GM06990 (cell line): Measurements from ENCODE around the gene WDR72.

ENCODE experiments used
- DNase-seq: peaks from one replicate; pipeline ENCODE4 v3.0.0-alpha.2; 2011; ENCODE audit not compliant: insufficient read length; ENCODE audit errors: extremely low read depth
- H3K27me3 ChIP-seq: replicated peaks from 2 replicates; pipeline ENCODE4 v1.6.0; 2011; ENCODE audit warnings: low read length; ENCODE audit not compliant: control insufficient read depth, insufficient read depth
- H3K36me3 ChIP-seq: 2 replicates; pipeline ENCODE4 v1.5.1; 2011; ENCODE audit warnings: low read length; ENCODE audit not compliant: control insufficient read depth, insufficient read depth
- H3K4me3 ChIP-seq: replicated peaks from 2 replicates; pipeline ENCODE4 v1.5.1; 2011; ENCODE audit warnings: low read depth, mild to moderate bottlenecking, control low read depth, low read length
- CTCF ChIP-seq: IDR thresholded peaks from 2 replicates; pipeline ENCODE4 v1.5.1; 2011; ENCODE audit warnings: low read length, control low read depth, mild to moderate bottlenecking, inconsistent platforms; ENCODE audit not compliant: insufficient read depth, poor library complexity, severe bottlenecking

WDR72 gene

DNA sequence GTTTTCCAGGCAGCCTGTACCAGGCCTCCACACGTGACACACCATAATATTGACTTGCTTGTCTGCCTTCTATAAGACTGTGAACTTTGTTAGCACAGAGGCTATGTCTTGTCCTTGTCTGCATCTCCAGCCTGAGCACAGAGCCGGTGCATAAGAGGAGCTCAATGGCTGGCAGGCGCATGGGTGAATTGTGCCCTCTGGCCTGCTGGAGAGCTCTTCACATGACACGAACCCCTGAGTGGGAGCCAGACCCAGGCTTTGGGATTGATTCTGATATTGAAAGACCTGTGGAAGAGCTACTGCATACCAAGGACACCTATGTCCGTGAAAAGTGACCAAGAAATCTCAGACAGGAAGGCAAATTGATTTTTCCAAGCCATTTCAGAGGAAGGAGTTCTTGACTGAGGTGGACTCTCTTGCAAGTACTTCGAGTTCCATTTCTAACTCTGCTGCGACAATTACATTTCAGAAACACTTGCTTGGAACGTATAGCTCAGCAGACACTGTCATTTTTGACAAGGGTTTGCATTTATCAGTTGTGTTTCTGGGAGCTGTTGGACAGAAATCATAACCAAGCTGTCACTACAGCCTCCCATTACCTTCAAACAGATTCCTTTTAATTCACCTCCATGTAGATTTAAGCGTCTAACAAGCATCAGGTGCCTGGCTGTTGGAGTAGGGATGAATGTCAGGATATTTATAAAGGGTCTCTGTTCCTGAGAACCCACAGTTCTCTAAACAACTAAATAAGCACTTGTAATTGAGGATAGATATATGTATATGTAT is 281.3 kb downstream of the WDR72 start:
- TF ChIP-seq CTCF, result no peak
- H3K36me3 ChIP-seq, result no peaks in the 10 kb centered on the region
- no peaks in the 10 kb centered on the region for H3K27me3 ChIP-seq
- no peak overlapping the region for H3K4me3 ChIP-seq
- DNase-seq, result no peak

GRCh38 chr15:53473886-53474285 is 285.6 kb downstream of the WDR72 start:
- Histone ChIP-seq H3K27me3 (no peaks in the 10 kb centered on the region; the same call in 1 of the 2 replicates), H3K36me3 (no peaks in the 10 kb centered on the region), H3K4me3 (no peak overlapping the region)
- no peak for TF ChIP-seq CTCF
- no peak for DNase-seq

DNA sequence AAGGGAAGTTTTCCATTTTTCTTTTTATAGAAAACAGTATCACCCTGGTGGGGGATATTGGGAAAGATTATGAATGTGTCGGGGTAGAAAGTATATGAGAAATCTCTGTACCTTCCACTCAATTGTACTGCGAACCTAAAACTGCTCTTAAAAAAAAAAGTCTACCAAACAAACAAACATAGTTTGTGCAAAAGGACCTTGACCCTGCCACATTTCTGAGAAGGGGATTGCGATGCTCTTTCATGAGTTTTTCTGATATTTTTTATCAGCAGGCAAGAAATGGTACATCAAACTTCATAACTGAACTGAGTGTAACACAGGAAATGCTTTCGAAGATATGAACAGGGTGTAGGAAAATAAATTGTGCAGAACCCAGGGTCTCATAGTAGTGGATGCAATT is 286.0 kb downstream of the WDR72 start:
- no peak for DNase-seq
- no peak for TF ChIP-seq CTCF
- no peak overlapping the region for H3K4me3 ChIP-seq
- H3K36me3 ChIP-seq, result no peaks in the 10 kb centered on the region
- H3K27me3 ChIP-seq, result no peaks in the 10 kb centered on the region; the same call in 1 of the 2 replicates

- no peak for DNase-seq
- no peak for TF ChIP-seq CTCF
- Histone ChIP-seq H3K36me3 (no peaks in the 10 kb centered on the region), H3K4me3 (no peak overlapping the region), H3K27me3 (no peaks in the 10 kb centered on the region; the same call in 1 of the 2 replicates)
Observed at GRCh38 chr15:53472883-53473282, 286.6 kb downstream of the WDR72 start.

GRCh38 chr15:53472210-53472609 is 287.3 kb downstream of the WDR72 start:
- Histone ChIP-seq H3K27me3 (no peaks in the 10 kb centered on the region; the same call in none of the 2 replicates), H3K36me3 (no peaks in the 10 kb centered on the region), H3K4me3 (no peak overlapping the region)
- DNase-seq, result no peak
- no peak for TF ChIP-seq CTCF
